AG08395 (cell line): ENCODE measurements around the gene LDLRAD2.

Experiments used
- DNase-seq: peaks from one replicate; pipeline ENCODE4 v3.0.0; 2012; ENCODE audit warnings: mixed read lengths, low spot score

LDLRAD2 gene

DNA sequence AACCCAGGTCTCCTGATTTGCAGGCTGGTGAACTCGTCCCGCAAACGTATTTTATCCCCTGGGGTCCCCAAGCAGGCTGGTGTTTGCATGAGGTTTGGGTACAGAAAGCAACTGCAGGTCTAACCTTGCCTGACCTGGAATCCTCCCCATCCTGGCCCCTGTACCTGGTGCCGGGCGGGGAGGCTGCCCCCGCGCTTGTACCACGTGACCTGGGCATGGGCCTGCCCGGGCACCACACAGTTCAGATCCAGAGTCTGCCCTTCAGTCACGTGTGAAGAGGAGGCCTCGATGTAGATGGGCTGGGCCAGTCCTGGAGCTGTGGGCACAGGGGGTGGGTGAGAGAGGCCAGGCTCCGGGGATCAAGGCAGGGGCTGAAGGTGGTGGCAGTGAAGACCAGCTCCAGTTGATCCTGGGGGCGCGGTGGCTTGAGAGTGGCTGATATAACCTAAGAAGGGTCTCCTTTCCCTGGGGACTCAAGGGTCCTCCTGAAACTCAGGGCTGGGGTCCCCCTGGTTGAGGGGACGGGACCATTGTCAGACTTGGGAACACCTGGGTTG, 30.6 kb downstream of the LDLRAD2 start:
- DNase-seq = no peak

DNA sequence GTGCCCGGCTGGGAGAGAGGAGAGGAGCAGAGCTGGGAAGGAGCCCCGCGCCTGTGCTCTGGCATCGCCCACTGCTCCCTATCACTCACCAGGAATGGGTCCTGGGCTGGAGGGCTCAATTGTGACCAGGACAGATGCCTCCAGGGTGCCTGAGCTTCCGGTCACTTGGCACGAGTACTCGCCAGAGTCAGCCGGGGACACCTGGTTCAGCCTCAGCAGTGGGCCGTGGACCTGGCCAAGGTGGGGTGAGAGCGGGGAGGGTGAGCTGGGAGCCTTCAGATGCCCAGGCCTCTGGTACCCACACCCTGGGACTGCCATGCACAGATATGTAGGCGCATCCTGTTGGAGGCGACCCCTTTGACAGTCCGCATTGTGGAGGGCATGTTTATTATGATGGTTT, 31.1 kb downstream of the LDLRAD2 start:
- DNase-seq = no peak

DNA sequence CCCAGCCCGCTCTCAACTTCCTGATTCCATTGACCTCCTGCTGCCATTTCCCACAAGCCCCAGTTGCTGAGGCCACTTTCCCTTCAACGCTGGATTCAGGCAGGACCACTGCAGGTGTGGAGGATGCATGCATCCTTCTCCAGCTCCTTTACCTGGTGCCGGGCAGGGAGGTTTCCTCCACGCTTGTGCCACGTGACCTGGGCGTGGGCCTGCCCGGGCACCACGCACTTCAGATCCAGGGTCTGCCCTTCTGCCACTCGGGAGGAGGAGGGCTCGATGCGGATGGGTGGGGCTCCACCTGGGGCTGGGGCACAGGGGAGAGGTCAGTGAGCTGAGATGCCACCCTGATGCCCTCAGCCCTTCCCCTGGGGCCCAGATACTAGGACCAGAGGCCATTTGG, 31.9 kb downstream of the LDLRAD2 start:
- DNase-seq = no peak

DNA sequence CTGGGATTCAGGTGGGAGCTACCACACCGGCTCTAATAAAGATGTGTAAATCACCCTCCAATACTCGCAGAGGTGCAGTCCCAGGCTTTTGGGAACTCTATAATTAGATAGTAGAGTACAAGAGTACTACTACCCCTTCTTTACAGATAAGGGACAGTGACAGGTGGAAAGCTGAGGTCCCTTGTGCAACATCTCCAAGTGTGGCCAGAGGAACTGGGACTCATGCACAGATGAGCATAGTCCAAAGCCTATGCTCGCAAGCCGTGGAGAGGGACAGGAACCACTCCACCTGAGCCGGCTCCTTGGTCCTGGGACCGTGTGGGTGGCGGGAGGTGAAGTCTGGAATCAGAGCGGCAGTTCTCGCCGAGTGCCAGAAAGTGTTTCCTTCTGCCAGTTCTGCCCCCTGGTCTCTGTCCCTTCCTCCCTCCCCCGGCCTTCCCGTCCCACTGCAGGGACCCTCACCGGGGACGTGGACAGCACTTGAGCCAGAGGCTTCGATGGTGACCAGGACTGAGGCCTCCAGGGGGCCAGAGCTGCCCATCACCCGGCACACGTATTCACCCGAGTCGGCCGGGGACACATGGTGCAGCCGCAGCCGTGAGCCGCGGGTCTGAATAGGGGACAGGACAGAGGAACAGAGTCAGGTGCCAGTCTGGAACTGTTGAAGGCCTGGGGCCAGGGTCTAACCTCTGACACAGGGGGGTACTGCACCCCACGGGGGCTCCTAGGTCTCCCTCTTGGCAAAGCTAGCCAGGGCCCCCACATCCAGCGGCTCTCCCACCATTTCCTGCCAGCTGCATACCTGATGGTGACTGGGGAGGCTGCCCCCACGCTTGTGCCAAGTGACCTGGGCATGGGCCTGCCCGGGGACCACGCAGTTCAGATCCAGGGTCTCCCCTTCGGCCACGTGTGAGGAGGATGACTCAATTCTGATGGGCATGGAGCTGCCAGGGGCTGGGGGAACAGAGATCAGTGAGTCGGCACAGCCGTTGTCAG, 33.9 kb downstream of the LDLRAD2 start:
- DNase-seq = no peak

DNA sequence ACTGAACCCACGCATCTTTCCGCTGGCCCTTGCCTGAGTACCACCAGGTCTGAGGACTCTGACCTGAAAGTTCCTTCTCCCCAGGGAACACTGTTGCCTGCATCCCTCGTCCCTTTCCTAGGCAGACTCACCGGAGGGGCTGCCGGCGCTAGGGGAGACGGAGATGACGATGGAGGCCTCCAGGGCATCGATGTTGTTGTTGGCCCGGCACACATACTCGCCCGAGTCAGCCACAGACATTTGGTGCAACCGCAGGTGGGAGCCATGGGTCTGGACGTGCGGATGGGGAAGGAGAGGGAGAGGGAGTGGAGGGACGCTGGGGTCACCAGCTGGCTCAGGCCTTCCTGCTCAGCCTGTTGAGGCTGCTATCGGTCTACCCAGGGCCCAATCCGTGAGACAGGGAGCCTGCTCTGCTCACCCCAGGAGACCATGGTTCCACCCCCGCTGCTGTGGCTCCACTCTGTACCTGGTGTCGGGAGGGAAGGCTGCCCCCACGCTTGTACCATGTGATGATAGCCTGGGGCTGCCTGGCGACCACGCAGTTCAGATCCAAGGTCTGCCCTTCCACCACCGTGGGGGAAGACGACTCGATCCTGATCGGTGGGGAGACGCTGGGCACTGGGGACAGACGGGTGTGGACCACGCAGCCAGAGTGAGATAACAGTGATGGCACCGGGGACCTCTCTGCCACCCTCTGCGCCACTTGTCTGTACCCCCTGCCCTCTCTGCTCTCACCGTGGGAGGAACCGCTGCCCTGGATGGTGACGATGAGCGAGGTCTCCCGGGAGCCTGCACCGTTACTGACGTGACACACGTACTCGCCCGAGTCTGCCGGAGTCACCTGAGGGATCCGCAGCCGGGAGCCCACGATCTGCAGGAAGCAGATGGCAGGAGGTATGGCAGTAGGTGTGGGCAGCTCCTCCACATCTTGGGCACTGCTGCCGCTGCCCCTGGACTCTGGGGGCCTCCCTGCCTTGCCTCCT, 35.4 kb downstream of the LDLRAD2 start:
- no peak for DNase-seq

DNA sequence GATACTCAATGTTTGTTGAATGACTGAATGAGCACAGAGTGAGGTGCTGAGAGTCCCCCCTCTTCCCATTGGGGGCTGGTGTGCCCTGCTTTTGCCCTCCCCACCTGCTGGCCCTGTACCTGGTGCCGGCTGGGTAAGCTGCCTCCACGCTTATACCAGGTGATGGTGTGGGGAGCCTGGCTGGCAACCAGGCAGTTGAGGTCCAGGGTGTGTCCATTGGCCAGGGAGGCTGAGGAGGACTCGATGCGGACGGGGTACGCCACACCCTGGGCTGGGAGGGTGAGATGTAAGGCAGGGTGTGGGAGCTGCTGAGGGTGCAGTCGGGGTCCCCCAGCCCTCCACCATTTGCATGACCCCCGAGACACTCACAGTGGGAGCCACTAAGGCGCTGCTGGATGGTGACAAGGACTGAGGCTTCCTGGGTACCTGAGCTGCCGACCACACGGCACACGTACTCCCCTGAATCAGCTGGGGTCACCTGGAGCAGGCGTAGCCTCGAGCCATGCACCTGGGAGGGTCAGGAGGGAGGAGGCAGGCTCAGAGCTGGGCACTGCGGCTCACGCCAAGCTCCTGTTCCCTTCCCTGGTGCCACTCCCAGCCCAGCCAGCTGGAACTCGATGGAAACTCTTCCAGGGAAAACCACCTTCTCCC, 36.6 kb downstream of the LDLRAD2 start:
- DNase-seq = no peak

DNA sequence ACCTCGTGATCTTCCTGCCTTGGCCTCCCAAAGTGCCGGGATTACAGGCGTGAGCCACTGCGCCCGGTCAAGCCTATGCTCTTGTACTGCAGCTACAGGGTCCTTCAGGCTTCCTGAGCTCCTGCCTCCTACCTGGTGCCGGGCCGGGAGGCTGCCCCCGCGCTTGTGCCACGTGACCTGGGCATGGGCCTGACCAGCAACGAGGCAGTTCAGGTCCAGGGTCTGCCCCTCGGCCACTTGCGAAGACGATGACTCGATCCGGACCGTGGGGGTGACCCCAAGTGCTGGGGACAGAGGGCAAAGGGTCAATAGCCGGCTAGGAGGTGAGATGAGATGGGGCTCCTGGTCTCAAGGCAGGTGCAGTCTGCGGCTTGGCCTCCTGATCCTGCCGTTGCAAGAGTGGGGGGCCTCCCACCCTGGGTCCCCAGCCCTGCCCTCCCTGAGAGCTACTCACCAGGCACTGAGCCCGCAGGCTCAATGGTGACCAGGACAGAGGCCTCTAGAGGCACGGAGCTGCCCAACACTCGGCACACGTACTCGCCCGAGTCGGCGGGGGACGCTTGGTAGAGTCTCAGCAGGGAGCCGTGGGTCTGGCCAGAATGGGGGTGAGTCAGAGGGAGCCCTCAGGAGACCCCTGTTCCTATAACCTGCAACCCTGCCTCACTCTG, 38.0 kb downstream of the LDLRAD2 start:
- DNase-seq = no peak

DNA sequence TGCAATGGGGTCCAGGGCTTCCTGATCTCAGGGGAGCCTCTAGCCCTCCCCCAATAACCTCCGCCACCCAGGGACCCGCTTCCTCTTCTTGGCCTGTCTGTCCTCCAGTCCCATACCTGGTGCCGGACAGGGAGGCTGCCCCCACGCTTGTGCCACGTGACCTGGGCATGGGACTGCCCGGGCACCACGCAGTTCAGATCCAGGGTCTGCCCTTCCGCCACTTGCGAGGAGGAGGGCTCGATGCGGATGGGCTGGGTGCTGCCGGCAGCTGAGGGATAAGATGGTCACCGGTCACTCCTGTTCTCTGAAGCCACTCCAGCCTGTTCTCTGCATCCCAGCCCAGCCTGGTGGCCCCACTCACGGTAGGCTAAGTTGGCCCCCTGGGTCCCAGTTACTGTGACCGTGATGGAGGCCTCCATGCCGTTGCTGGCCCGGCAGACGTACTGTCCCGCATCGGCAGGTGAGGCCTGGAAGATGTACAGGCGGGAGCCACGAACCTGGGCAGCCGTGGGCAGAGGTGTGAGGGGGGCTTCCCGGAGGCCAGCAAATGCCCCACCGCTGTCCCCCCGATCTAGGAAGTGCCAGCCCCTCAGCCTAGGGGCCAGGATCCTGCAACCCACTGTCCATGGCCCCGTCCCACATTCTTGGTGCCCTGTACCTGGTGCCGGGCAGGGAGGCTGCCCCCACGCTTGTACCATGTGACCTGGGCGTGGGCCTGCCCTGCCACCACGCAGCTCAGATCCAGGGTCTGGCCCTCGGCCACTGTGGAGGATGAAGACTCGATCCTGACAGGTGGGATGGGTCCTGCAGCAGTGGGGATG, 39.6 kb downstream of the LDLRAD2 start:
- DNase-seq = no peak

DNA sequence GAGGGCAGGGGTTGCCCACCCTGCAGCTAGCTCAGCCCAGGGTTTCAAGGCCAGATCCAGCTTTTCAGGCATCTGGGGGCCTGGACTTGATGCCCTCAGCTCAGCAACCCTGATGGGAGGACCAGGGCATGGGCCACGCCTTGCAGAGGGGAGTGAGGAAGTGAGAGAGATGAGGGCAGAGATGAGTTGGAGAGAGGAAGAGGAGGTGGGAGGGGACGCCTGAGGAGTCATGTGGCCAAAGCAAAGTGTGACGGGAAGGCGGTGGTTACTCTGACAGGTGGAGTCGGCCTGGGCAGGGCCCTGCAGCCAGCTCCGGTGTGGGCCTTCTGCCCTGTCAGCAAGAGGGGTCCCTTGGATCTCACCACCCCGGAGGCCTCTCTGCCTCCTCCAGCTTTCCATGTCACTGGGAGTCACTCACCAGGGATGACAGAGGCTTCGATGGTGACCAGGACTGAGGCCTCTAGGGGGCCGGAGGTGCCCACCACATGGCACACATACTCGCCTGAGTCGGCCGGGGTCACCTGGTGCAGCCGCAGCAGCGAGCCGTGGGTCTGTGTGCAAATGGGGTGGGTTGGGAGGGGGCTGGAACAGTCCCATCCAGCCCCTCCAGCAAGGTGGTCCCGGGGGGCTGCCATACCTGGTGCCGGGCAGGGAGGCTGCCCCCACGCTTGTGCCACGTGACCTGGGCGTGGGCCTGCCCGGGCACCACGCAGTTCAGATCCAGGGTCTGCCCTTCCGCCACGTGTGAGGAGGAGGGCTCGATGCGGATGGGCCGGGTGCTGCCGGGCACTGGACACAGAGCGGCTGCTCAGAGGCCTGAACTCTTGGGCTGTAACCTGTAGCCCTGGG, 40.4 kb downstream of the LDLRAD2 start:
- no peak for DNase-seq

DNA sequence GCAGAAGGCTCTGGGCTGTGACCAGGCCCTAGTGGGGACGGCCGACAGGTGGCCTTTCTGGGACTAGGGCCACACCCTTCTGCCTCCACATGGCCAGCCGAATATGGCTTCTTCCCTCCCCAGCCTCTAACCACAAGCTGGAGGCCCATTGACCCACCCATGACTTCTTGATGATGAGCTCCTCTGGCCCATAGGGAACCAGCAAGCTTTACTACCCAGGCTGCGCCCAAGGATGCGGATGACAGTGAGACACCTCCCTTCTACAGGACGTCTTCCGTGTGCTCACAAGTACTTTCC, 41.0 kb downstream of the LDLRAD2 start:
- no peak for DNase-seq

DNA sequence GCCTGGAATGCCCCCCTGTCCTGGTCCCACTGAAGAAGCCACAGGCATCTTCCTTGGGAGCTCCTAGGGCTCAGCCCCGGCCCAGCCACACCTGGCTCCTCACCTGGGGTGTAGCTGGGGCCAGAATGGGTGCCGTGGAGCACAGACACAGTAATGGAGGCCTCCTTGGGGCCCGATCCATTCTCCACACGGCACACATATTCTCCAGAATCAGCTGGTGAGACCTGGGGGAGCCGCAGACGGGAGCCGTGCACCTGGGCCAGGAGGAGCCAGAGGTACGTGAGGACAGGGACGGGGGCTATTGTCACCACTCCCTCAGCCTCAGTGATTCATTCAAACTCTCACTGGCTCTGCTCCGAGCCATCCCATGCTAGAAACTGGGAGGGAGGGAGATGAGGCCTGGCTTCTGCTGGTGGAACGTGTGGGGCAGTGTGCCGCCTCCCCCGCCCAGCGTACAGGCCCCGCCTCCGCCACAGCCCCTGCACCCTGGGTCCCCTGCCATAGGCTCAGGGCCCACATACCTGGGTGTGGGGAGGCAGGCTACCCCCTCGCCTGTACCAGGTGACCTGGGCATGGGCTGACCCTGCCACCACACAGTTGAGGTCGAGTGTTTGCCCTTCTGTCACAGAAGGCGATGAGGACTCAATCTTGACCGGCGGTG, 42.2 kb downstream of the LDLRAD2 start:
- no peak for DNase-seq

DNA sequence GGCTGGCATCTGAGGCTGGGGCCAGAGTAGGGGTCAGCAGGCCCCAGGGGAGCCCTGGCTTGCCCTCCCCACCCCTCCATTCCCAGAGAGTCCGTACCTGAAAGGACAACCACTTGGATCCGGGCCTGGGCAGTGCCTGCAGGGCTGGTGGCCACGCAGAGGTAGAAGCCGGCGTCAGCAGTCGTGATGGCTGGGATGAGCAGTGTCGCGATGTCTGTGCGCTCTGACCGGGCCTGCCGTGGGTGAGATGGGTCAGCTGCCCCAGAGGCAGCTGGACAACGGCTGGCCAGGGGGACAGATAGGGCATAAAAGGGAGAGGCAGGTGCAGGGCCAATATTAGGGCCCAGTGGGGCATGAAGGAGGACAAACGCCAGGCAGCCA, 42.7 kb downstream of the LDLRAD2 start:
- DNase-seq = no peak

DNA sequence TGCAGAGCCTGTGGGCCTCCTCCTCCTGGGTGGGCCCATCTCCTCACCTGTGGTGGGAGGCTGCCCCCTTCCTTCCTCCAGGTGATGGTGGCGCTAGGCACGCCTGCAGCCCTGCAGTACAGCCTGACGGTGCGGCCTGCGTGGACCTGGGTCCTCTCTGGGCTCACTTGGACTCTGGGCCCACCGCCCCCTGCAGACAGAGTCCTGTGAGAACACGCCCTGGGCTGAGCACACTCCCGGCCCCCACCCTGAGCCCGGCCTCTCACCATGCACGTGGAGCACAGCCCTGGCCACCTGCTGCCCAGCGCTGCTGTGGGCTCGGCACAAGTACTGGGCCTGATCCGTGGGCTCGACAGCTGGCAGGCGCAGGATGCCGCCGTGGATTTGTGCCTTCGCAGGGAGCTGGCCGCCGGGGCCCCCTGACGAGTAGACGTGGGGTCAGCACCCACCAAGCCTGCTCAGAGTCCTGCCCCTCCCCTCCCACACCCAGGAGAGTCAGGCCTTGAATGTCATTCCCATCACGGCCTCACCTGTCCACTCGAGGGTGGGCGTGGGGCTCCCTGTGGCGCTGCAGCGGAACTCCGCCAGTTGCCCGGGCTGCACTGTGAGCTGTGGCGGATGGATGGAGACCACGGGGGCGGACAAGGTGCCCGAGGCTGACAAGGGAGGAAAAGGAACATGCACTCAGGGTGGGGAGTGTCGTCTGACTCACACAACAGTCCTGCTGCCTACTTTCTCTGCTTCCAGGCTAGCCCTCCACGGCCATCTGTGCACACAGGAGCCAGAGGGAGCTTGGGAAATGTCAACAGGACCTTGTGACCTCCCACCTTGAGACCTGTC, 43.4 kb downstream of the LDLRAD2 start:
- no peak for DNase-seq

DNA sequence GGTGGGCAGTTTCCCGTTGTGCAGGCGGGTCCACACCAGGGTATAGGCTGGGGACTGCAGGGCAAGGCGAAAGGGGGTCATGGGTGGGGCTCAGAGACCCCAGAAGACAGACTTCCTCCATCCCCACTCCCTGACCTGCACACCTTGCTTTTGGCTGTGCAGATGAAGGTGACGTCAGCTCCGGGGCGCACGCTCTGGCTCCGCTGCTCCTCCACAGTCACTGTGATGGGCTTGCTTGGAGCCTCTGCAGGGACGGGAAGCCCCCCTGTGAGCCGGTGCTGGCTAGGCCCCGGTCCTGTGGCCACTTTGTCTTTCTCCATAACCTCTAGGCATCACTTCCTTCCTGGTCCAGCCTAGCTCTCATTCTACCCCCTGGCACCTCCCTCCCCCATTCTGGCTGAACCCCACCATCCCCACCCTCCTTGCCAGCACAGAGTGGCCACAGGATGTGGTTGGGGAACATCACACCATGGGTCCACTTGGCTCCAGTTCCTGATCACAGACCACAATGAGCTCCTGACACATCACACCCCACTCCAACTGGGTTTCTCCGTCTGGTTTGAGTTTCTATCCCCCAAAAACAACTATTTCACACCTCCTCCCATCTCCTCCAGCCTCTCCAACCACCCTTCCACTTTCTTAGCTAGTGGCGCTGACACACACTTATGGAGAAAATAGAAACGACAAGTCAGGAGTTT, 45.2 kb downstream of the LDLRAD2 start:
- DNase-seq = peak; percentile 84

DNA sequence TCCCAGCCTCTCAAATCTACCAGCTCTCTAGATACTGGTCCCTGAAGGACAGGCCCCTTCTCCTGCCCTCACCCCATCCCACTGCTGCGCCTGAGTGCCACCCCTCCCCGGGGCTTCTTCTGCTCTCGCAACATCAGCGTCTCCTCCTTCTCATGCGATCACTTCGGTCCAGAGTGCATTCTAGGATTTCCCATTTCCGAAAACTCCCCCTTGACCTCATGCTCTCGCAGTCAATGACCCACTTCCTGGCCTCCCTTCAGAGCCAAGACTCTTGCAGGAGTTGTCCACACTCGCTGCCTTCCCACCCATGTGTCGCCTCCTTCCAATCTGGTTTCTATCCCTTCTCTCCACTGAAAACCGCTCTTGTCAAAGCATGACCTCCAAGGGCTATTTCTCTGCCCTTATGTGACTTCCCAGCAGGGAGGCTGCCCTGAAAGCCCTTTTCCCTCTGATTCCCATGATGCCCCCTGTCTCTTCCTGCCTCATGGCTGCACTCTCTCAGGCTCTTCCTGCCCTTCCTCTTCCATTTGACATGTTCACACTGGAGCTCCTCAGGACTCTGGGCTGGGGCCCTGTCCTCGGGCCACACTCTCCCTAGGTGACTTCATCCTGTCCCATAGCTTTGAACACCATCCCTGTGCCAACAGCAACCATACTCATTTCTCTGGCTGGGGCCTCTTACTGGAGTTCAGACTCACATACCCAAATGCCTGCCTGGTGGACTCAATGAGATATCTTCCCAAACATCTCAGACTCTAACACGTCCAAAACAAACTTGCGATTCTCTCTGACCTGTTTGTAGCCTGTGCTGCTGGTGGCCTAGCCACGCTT, 46.0 kb downstream of the LDLRAD2 start:
- DNase-seq = no peak

DNA sequence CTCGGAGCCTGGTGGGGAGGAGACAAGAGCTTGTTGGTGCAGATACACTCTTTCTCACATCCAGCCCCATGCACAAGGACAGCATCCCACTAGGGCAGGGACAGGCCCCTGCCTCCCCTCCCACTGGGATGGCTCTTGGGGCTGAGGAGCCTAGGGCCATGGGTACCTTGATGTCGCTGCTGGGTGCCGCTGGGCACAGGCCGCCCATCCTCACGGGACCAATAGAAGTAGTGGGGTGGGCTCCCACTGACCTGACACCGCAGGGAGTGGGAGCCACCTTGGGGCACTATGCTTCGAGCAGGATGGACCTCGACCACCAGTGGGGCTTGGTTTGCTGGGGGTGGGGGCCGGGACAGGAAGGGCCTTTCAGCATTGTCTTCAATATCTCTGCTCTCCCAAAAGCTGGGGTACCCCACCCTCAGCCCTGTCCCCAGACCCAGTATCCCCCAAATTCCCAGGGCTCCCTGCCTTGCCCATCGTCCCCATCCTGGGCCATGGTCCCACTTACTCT, 47.7 kb downstream of the LDLRAD2 start:
- no peak for DNase-seq
